HG03097 (cell line): Measurements from ENCODE around the gene SREBF1.

ENCODE experiments used
- ATAC-seq: cut with Tn5 transposase; IDR thresholded peaks from one replicate; pipeline ENCODE4 v1.9.1; 2021; ENCODE audit not compliant: unreplicated experiment, low FRiP score

SREBF1 gene

GRCh38 chr17:17784657-17785267 is 52.0 kb downstream of the SREBF1 start:
- ATAC-seq: no peak

- no peak for ATAC-seq
Observed at GRCh38 chr17:17783825-17784656, 52.7 kb downstream of the SREBF1 start.

- ATAC-seq: no peak
Observed at GRCh38 chr17:17783116-17783824, 53.5 kb downstream of the SREBF1 start.

- no peak for ATAC-seq
Observed at GRCh38 chr17:17782523-17783115, 54.2 kb downstream of the SREBF1 start.

GRCh38 chr17:17781591-17782496 is 54.9 kb downstream of the SREBF1 start:
- ATAC-seq: no peak

- no peak for ATAC-seq
Observed at GRCh38 chr17:17780922-17781590, 55.7 kb downstream of the SREBF1 start.

GRCh38 chr17:17779015-17779611 is 57.7 kb downstream of the SREBF1 start:
- no peak for ATAC-seq

- ATAC-seq: no peak
Observed at GRCh38 chr17:17778308-17779014, 58.3 kb downstream of the SREBF1 start.

GRCh38 chr17:17776889-17777288 is 59.9 kb downstream of the SREBF1 start:
- ATAC-seq: no peak

- ATAC-seq: no peak
Observed at GRCh38 chr17:17774009-17774881, 62.5 kb downstream of the SREBF1 start.

GRCh38 chr17:17772231-17772630 is 64.6 kb downstream of the SREBF1 start:
- no peak for ATAC-seq

- ATAC-seq: no peak
Observed at GRCh38 chr17:17771498-17772201, 65.1 kb downstream of the SREBF1 start.

GRCh38 chr17:17770632-17771044 is 66.1 kb downstream of the SREBF1 start:
- no peak for ATAC-seq

GRCh38 chr17:17769869-17770631 is 66.7 kb downstream of the SREBF1 start:
- ATAC-seq: no peak

- ATAC-seq: no peak
Observed at GRCh38 chr17:17768424-17769088, 68.2 kb downstream of the SREBF1 start.
